Common myeloid progenitor, CD34-positive (primary cell): ENCODE measurements around the gene NUP58.

ENCODE experiments used
- CTCF ChIA-PET: fragments of 350-600 bp; sonication (Branson Sonifier 250); formaldehyde crosslinking; loops from one replicate; lab custom pipeline; 2021; ENCODE audit warnings: antibody characterized with exemption; lab: Charles Lee
- POLR2A ChIA-PET: fragments of 350-600 bp; sonication (Branson Sonifier 250); formaldehyde crosslinking; loops from one replicate; lab custom pipeline; 2021; ENCODE audit warnings: antibody characterized with exemption; lab: Charles Lee
- DNase-seq, 3 donors: peaks; one replicate each; pipeline versions ENCODE4 v3.0.0 to v3.0.0-alpha.2; 2013
- H3K27ac ChIP-seq, 2 experiments: 1 replicate in 1 of 2; 2 replicates in 1 of 2; pipeline ENCODE4 v1.7.0; 2013; ENCODE audit warnings: inconsistent platforms in 2 of 2, low read length in 2 of 2, mild to moderate bottlenecking in 2 of 2, low read depth in 1 of 2, moderate library complexity in 1 of 2; ENCODE audit not compliant: severe bottlenecking in 2 of 2, insufficient read depth in 1 of 2, poor library complexity in 1 of 2
- H3K27me3 ChIP-seq, 5 experiments: replicated peaks in 2 of 5; 1 replicate in 3 of 5; 2 replicates in 2 of 5; pipeline versions ENCODE4 v1.6.1 to v1.7.0; 2013; ENCODE audit warnings: low read length in 4 of 5, mild to moderate bottlenecking in 2 of 5, moderate library complexity in 2 of 5, inconsistent platforms in 1 of 5; ENCODE audit not compliant: insufficient read depth in 5 of 5, control insufficient read depth in 4 of 5
- H3K36me3 ChIP-seq, 4 experiments: 1 replicate in 2 of 4; 2 replicates in 2 of 4; pipeline versions ENCODE4 v1.6.1 to v1.7.0; 2013; ENCODE audit warnings: low read length in 3 of 4, control low read depth in 1 of 4, mild to moderate bottlenecking in 1 of 4; ENCODE audit not compliant: control insufficient read depth in 4 of 4, insufficient read depth in 4 of 4
- H3K4me1 ChIP-seq, 4 experiments: 1 replicate in 3 of 4; 2 replicates in 1 of 4; pipeline versions ENCODE4 v1.6.1 to v1.7.1; 2013; ENCODE audit warnings: low read length in 3 of 4, mild to moderate bottlenecking in 3 of 4, control low read depth in 1 of 4, inconsistent platforms in 1 of 4, moderate library complexity in 1 of 4; ENCODE audit not compliant: control insufficient read depth in 4 of 4, insufficient read depth in 4 of 4; ENCODE audit errors: control extremely low read depth in 1 of 4
- H3K4me3 ChIP-seq, 7 experiments: 1 replicate in 4 of 7; 2 replicates in 3 of 7; pipeline versions ENCODE4 v1.5.1 to v1.7.0; 2013; ENCODE audit warnings: mild to moderate bottlenecking in 7 of 7, low read length in 6 of 7, moderate library complexity in 6 of 7, inconsistent platforms in 2 of 7, low read depth in 2 of 7, control low read depth in 1 of 7; ENCODE audit not compliant: insufficient read depth in 4 of 7, control insufficient read depth in 1 of 7; ENCODE audit errors: extremely low read depth in 1 of 7
- H3K9me3 ChIP-seq, 5 experiments: 1 replicate in 4 of 5; 2 replicates in 1 of 5; pipeline versions ENCODE4 v1.6.1 to v1.7.1; 2013; ENCODE audit warnings: low read length in 4 of 5, mild to moderate bottlenecking in 2 of 5, inconsistent platforms in 1 of 5, low read depth in 1 of 5, moderate library complexity in 1 of 5; ENCODE audit not compliant: control insufficient read depth in 4 of 5, insufficient read depth in 2 of 5; ENCODE audit errors: control extremely low read depth in 1 of 5
- WGBS: methylation state at CpG from one replicate; pipeline ENCODE4 v1.1.5; 2013; ENCODE audit not compliant: insufficient coverage; 5-methylcytosine and 5-hydroxymethylcytosine counted together

Gene NUP58

DNA sequence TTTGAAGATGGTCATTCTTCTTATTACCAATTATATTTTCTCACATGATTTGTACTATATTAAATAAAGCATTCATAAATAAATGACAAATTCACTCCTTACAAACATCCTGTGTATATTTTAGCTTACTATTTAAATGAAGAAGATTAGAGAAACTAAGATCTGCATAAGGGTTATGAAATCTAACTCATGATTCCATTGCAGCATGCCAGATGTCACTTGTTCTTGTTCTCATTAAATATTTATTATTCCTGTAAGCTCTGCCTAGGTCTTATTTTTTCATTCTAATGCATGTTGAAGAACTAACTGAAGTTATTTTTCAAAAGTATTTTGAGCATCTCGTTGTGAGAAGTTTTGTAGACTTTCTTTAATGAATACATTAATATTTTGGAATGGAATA lies 18.3 kb downstream of the NUP58 start:
- DNase-seq: no peak
- no peaks in the 10 kb centered on the region for H3K27me3 ChIP-seq
- CTCF ChIA-PET: interaction anchor here (0.9 to 2.4 kb wide), 3 partner anchors 10 to 15 kb away, joined by 3 to 7 read pairs (median 3); no protein-coding TSS in a partner anchor
- no peaks in the 10 kb centered on the region for H3K4me1 ChIP-seq
- no peak overlapping the region for H3K27ac ChIP-seq
- WGBS: no CpG with 5 or more reads among the region's 1 CpG
- POLR2A ChIA-PET: no interaction called here
- H3K36me3 ChIP-seq: peaks cover 13 to 68% (median 47%) of the 10 kb centered on the region in 4 experiments
- no peak overlapping the region for H3K4me3 ChIP-seq
- no peaks in the 10 kb centered on the region for H3K9me3 ChIP-seq

DNA sequence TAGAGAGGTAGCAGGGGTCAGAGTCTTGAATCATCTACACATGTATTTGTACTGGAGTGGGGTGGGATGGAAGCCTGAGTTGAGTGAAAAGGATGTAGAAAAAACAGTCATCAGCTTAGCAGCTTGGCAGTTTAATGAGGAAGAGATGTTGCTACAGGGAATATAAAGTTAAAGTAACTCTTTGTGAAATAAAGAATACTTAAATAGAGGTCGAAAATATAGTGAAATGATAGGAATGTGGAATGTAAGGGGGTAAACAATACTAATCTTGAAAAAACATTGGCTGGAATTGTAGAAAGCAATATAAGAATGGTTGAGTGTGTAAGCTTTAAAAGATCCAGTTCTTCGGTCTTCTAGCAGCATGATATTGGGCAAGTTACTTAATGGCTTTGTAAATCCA lies 22.7 kb downstream of the NUP58 start:
- no peak for DNase-seq
- H3K9me3 ChIP-seq: no peaks in the 10 kb centered on the region
- H3K27me3 ChIP-seq: no peaks in the 10 kb centered on the region
- H3K4me3 ChIP-seq: no peak overlapping the region
- WGBS: 100% methylated on average over 1 of the region's 2 CpGs
- peaks cover 22 to 69% (median 44%) of the 10 kb centered on the region in 4 experiments for H3K36me3 ChIP-seq
- POLR2A ChIA-PET: no interaction called here
- CTCF ChIA-PET: interaction anchor here (0.9 to 1.2 kb wide), 2 partner anchors 9 to 12 kb away, joined by 3 to 4 read pairs; no protein-coding TSS in a partner anchor
- peak overlapping the region in 1 of 2 experiments; percentile 37 for H3K27ac ChIP-seq
- H3K4me1 ChIP-seq: no peaks in the 10 kb centered on the region

DNA sequence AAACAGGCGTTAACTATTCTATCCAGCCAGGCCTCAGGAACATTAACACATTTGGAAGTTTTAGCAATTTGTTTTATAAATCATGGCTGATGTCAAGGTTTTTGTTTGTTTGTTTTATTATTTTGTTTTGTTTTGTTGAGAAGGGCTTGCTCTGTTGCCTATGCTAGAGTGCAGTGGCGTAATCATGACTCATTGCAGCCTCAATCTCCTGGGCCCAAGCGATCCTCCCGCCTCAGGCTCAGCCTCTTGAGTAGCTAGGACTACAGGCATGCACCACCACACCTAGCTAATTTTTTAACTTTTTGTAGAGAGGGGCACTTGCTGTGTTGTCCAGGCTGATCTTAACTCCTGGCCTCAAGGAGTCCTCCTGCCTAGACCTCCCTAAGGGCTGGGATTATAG lies 28.3 kb downstream of the NUP58 start:
- DNase-seq: no peak
- peaks cover 19 to 75% (median 57%) of the 10 kb centered on the region in 4 experiments for H3K36me3 ChIP-seq
- no peak overlapping the region for H3K4me3 ChIP-seq
- CTCF ChIA-PET: interaction anchor here (1.1 to 1.4 kb wide), 2 partner anchors 17 to 46 kb away, joined by 3 read pairs; no protein-coding TSS in a partner anchor
- H3K27me3 ChIP-seq: no peaks in the 10 kb centered on the region
- H3K27ac ChIP-seq: no peak overlapping the region
- H3K4me1 ChIP-seq: no peaks in the 10 kb centered on the region
- no peaks in the 10 kb centered on the region for H3K9me3 ChIP-seq
- WGBS: no CpG with 5 or more reads among the region's 4 CpGs
- POLR2A ChIA-PET: no interaction called here

DNA sequence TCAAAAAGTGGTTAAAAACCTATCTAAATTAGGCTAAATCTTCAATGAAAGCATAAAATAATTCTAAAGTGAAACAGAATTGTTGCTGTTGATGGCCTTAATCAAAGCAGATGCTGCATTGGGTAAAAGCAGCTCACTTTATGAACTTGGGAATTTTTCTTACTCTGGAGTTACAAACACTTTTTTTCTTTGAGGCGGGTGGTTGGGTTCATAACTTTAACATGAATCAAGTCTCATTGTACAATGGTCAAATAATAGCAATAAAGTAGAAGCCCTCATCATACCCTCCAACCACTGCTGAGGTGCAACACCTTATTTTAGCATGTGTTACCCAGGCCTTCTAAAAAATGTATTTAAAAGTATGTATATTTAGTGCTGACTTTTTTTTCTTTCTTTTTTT lies 29.1 kb downstream of the NUP58 start:
- ChIA-PET POLR2A (no interaction called here), CTCF (interaction anchor here (1.1 kb wide), 1 partner anchor 18 kb away, joined by 3 read pairs; no protein-coding TSS in a partner anchor)
- DNase-seq: no peak
- WGBS: no CpG with 5 or more reads among the region's 1 CpG
- H3K27me3 ChIP-seq: no peaks in the 10 kb centered on the region
- peaks cover 19 to 69% (median 54%) of the 10 kb centered on the region in 4 experiments for H3K36me3 ChIP-seq
- no peak overlapping the region for H3K27ac ChIP-seq
- no peaks in the 10 kb centered on the region for H3K4me1 ChIP-seq
- no peaks in the 10 kb centered on the region for H3K9me3 ChIP-seq
- no peak overlapping the region for H3K4me3 ChIP-seq

DNA sequence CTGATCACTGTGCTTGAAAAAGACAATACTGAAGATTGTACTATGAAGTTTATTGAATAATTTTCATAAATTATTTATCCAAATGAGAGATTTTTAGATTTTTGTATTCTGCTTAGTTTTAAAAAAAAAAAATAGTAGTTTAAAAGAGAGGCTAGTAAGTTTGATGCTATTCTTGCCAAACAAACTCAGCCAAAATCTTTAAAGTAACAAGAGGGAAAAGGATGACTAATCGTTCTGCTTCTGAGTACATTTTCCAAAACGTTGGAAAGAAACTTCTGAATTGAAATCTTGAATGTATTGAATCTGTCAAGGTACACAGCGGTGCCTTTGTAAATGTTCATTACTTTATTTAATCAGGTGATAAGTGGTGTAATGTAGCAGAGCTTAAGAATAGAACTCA lies 34.4 kb downstream of the NUP58 start:
- CTCF ChIA-PET: no interaction called here
- 62% methylated on average over 3 of the region's 3 CpGs for WGBS
- Histone ChIP-seq H3K9me3 (no peaks in the 10 kb centered on the region), H3K4me1 (no peaks in the 10 kb centered on the region), H3K4me3 (no peak overlapping the region), H3K27ac (no peak overlapping the region), H3K27me3 (no peaks in the 10 kb centered on the region), H3K36me3 (peaks cover 12 to 58% (median 28%) of the 10 kb centered on the region in 4 experiments)
- POLR2A ChIA-PET: interaction anchor here (0.8 kb wide), 1 partner anchor 10 kb away, joined by 8 read pairs; no protein-coding TSS in a partner anchor
- DNase-seq: no peak

DNA sequence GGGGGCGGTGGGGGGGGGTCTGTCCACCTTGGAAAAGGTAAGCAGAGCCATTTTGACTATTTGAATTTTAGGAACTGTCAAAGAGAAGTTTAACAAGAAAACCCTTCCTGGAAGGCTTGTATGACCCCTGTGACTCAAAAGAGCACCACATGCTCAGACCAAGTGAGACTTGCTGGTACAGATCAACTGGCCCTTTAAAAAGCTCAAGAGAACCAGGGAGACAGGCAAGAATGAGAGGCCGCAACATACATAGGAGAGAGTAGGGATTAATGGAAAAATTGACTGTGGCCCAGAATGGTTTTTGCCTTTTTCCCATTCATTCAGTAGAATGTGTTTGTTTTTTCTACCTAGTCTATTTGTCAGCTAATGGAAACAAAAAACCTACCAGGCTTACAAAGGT lies 44.2 kb downstream of the NUP58 start:
- H3K4me3 ChIP-seq: no peak overlapping the region
- no peaks in the 10 kb centered on the region for H3K27me3 ChIP-seq
- ChIA-PET POLR2A (interaction anchor here (0.6 kb wide), 1 partner anchor 9 kb away, joined by 8 read pairs; no protein-coding TSS in a partner anchor), CTCF (no interaction called here)
- peaks cover 0 to 2% (median under 1%) of the 10 kb centered on the region in 4 experiments for H3K36me3 ChIP-seq
- no peak for DNase-seq
- no peaks in the 10 kb centered on the region for H3K9me3 ChIP-seq
- no peak overlapping the region for H3K27ac ChIP-seq
- H3K4me1 ChIP-seq: no peaks in the 10 kb centered on the region
- 100% methylated on average over 2 of the region's 2 CpGs for WGBS

DNA sequence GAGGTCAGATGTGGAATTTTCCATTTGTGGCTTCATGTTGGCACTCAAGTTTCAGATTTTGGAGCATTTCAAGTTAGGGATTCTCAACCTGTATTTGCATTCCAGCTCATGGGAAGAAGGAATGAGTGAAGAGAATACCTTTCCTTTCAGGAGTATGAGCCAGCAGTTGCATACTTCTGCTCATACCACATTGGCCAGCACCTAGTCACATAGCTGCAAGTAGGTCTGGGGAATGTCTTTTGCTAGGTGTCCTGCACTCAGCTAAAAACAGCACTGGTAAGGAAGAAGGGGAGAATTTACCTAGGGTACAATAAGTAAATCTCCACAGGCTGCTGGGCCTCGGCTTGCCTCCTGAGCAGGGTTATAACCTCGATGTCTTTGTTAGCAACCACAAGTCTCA lies 45.7 kb downstream of the NUP58 start:
- POLR2A ChIA-PET: no interaction called here
- H3K27ac ChIP-seq: no peak overlapping the region
- no peaks in the 10 kb centered on the region for H3K9me3 ChIP-seq
- H3K4me1 ChIP-seq: peaks cover 0 to 3% (median 0%) of the 10 kb centered on the region in 4 experiments
- no CpG with 5 or more reads among the region's 2 CpGs for WGBS
- CTCF ChIA-PET: no interaction called here
- H3K27me3 ChIP-seq: no peaks in the 10 kb centered on the region
- H3K36me3 ChIP-seq: peaks cover 0 to 2% (median 0%) of the 10 kb centered on the region in 4 experiments
- no peak overlapping the region for H3K4me3 ChIP-seq
- no peak for DNase-seq
